ENCODE measurements around the gene CFHR5.

Gene CFHR5

DNA sequence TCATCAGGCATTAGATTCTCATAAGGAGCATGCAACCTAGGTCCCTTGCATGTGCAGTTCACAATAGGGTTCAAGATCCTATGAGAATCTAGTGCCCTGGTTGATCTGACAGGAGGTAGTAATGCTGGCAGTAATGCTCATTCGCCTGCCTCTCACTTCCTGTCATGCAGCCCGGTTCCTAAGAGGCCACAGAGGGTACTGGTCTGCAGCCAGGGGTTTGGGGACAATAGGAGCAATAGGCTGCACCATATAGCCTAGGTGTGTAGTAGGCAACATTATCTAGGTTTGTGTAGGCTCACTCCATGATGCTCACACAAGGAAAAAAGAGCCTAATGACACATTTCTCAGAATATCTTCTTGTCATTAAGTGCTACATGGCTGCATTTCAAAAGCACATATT is 25.8 kb downstream of the CFHR5 start:
- TF ChIP-seq ZFX (IDR thresholded peaks at IDR 0.05): no peak
- TF ChIP-seq, protein P1, sequence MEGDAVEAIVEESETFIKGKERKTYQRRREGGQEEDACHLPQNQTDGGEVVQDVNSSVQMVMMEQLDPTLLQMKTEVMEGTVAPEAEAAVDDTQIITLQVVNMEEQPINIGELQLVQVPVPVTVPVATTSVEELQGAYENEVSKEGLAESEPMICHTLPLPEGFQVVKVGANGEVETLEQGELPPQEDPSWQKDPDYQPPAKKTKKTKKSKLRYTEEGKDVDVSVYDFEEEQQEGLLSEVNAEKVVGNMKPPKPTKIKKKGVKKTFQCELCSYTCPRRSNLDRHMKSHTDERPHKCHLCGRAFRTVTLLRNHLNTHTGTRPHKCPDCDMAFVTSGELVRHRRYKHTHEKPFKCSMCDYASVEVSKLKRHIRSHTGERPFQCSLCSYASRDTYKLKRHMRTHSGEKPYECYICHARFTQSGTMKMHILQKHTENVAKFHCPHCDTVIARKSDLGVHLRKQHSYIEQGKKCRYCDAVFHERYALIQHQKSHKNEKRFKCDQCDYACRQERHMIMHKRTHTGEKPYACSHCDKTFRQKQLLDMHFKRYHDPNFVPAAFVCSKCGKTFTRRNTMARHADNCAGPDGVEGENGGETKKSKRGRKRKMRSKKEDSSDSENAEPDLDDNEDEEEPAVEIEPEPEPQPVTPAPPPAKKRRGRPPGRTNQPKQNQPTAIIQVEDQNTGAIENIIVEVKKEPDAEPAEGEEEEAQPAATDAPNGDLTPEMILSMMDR (conservative IDR thresholded peaks at IDR 0.05): no peak

DNA sequence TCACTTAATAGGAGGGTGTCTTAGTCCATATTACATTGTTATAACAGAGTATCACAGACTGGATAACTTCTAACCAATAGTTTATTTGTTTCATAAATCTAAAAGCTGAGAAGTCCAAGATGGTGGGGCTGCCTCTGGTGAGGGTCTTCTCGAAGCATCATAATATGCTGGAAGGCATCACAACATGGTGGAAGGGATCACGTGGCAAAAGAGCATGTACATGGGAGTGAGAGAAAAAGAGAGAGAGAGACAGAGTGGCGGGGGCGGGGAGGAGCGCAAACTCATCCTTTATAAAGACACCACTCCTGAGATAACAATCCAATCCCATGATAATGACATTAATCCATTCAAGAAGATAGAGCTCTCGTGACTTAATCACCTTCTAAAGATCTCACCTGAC is 31.5 kb downstream of the CFHR5 start:
- no peak overlapping the region for H3K27ac ChIP-seq
- TF ChIP-seq ZFX (IDR thresholded peaks at IDR 0.05): no peak
- TF ChIP-seq, protein P1 (conservative IDR thresholded peaks at IDR 0.05): no peak

More for the DNA sequence above, 25.8 kb downstream of the CFHR5 start:
- no peak overlapping the region for H3K27ac ChIP-seq

DNA sequence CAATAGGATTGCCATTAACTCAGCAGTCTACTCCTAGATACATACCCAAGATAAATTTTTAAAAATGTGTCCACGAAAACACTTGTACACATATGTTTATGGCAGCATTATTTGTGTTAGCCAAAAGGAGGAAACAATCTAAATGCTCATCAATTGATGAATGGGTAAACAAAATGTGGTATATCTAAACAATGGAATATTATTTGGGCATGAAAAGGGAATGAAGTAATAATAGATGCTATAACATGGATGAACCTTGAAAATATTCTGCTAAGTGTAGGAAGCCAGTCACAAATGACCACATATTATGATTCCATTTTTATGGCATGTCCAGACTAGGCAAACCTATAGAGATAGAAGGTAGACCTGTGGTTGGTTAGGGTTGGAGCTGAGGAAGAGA is 34.3 kb downstream of the CFHR5 start:
- H3K27ac ChIP-seq: no peak overlapping the region
- no peak for TF ChIP-seq ZFX (IDR thresholded peaks at IDR 0.05)
- TF ChIP-seq, protein P1 (conservative IDR thresholded peaks at IDR 0.05): no peak

DNA sequence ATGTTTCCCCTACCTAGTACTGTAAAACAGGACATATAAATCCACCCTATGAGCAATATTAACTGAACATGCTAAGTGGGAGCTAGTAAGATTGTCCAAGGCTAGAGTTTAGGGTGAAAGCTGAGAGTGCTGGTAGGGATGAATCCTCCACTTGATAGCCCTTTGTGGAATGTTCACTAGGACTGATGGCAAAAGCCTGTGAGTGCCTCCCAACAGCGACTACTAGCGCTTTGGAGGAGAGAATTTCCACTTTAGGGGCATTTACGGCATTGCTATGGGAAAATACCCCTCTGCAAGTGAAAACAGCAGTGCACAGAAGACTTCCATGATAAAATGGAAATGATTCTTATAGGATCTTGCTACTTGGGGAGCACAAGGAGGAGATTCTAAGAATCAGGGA is 35.9 kb downstream of the CFHR5 start:
- TF ChIP-seq ZFX (IDR thresholded peaks at IDR 0.05): no peak
- TF ChIP-seq, protein P1 (conservative IDR thresholded peaks at IDR 0.05): peak; percentile 12
- no peak overlapping the region for H3K27ac ChIP-seq

DNA sequence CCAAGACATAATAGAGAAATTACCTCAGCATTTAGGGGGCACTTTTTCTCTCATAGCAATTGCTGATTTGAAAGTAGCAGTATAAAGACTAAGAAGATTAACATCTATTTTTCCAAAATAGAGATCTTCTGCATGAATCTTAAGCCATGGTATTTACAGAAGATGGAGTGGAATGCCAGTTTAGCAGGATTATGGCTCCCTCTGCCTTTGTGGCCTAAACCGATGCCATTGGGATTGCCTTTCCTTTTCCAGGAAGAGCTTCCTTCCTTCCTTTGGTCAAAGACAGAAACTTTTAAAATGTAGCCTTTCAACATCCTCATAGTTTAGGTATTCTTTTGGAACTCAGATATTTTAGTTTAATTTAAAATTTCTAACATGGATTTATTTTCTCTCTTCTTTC is 39.4 kb downstream of the CFHR5 start:
- TF ChIP-seq ZFX (IDR thresholded peaks at IDR 0.05): no peak
- TF ChIP-seq, protein P1 (conservative IDR thresholded peaks at IDR 0.05): no peak
- H3K27ac ChIP-seq: no peak overlapping the region

DNA sequence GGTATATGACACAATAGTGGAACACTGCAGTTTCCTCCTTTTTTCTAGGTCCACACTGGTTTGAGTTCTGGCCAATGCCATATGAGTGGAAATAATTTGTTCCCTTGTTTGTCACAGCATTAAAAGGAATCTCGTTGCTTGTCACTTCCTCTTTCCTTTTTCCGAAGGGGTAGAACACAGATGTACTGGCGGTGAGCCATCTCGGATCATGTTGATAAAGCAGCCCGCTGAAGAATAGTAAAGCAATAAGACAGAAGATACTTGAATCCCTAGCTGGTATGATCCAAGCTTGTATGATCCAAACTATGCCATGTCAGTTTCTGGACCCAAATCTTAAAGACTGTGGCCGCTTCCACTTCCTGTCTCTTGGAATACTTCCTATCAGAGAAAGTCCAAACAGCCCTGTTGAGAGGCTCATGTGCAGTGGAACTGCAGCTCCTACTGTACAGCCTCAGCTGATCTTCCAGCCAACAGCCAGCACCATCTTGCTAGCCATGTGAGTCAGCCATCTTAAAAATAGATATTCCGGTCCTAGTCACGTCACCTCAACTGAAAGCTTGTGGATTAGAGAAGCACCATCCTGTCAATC is 40.3 kb downstream of the CFHR5 start:
- no peak overlapping the region for H3K27ac ChIP-seq
- TF ChIP-seq, protein P1 (conservative IDR thresholded peaks at IDR 0.05): no peak
- no peak for TF ChIP-seq ZFX (IDR thresholded peaks at IDR 0.05)

DNA sequence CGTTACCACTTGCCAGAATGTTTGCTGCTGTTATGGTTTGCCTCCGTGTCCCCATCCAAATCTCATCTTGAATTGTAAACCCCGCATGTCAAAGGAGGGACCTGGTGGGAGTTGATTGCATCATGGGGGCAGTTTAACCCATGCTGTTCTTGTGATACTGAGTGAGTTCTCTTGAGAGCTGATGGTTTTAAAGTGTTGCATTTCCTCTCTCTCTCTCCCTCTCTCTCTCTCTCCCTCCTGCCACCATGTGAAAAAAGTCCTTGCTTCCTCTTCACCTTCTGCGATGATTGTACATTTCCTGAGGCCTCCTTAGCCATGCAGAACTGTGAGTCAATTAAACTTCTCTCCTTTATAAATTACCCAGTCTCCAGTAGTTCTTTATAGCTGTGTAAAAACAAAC is 44.4 kb downstream of the CFHR5 start:
- H3K27ac ChIP-seq: no peak overlapping the region
- TF ChIP-seq, protein P1 (conservative IDR thresholded peaks at IDR 0.05): no peak
- TF ChIP-seq ZFX (IDR thresholded peaks at IDR 0.05): no peak

Data from C4-2B (cell line).